CD14-positive monocyte (primary cell): Measurements from ENCODE around the gene CFAP221. TPM values are rescaled to one million over a fixed set of nuclear protein-coding genes. Genes with fewer than 3 reads are reported as not detected.

Experiments
- DNase-seq, 3 donors: peaks; one replicate each; pipeline ENCODE4 v3.0.0-alpha.2; 2011 to 2022
- H2AFZ ChIP-seq: 2 replicates; pipeline ENCODE4 v1.6.0; 2012; ENCODE audit warnings: mild to moderate bottlenecking, low read depth, low read length, inconsistent platforms; ENCODE audit not compliant: insufficient read depth, poor library complexity, severe bottlenecking
- H3K27ac ChIP-seq, 2 donors: 1 replicate in 1 of 2; 2 replicates in 1 of 2; pipeline ENCODE4 v1.5.1; 2012 to 2013; ENCODE audit warnings: low read length in 2 of 2, control low read depth in 1 of 2, inconsistent platforms in 1 of 2, low read depth in 1 of 2, mild to moderate bottlenecking in 1 of 2
- H3K27me3 ChIP-seq, 2 donors: one replicate each; pipeline versions ENCODE4 v1.6.0 to v1.6.1; 2011 to 2013; ENCODE audit warnings: low read length in 2 of 2; ENCODE audit not compliant: control insufficient read depth in 2 of 2, insufficient read depth in 2 of 2
- H3K36me3 ChIP-seq, 2 donors: replicated peaks in 1 of 2; 1 replicate in 1 of 2; 2 replicates in 1 of 2; pipeline versions ENCODE4 v1.5.1 to v1.6.1; 2012 to 2013; ENCODE audit warnings: low read length in 2 of 2, control low read depth in 1 of 2, inconsistent platforms in 1 of 2, mild to moderate bottlenecking in 1 of 2; ENCODE audit not compliant: insufficient read depth in 2 of 2, control insufficient read depth in 1 of 2
- H3K4me1 ChIP-seq, 2 donors: 1 replicate in 1 of 2; 2 replicates in 1 of 2; pipeline versions ENCODE4 v1.5.1 to v1.6.1; 2012 to 2013; ENCODE audit warnings: low read length in 2 of 2, control low read depth in 1 of 2, inconsistent platforms in 1 of 2, mild to moderate bottlenecking in 1 of 2, moderate library complexity in 1 of 2; ENCODE audit not compliant: insufficient read depth in 2 of 2, control insufficient read depth in 1 of 2
- H3K4me2 ChIP-seq: replicated peaks from 2 replicates; pipeline ENCODE3; 2012; ENCODE audit warnings: low read length, moderate library complexity, mild to moderate bottlenecking; ENCODE audit not compliant: poor library complexity, severe bottlenecking; ENCODE audit errors: extremely low read depth
- H3K4me3 ChIP-seq, 3 experiments: fragments of 200-600 bp in 1 of 3; sonication (generic) in 1 of 3; replicated peaks in 1 of 3; 1 replicate in 2 of 3; 2 replicates in 1 of 3; pipeline ENCODE4 v1.5.1; 2011 to 2013; ENCODE audit warnings: low read length in 3 of 3, mild to moderate bottlenecking in 3 of 3, control low read depth in 2 of 3, low read depth in 2 of 3, inconsistent platforms in 1 of 3, moderate library complexity in 1 of 3
- H3K79me2 ChIP-seq: 2 replicates; pipeline ENCODE4 v1.6.0; 2012; ENCODE audit warnings: mild to moderate bottlenecking, control low read depth, inconsistent platforms, low read length, moderate library complexity; ENCODE audit not compliant: insufficient read depth
- H3K9ac ChIP-seq: 2 replicates; pipeline ENCODE4 v1.6.0; 2017; ENCODE audit warnings: low read length, mild to moderate bottlenecking; ENCODE audit not compliant: insufficient read depth, poor library complexity, severe bottlenecking
- H3K9me3 ChIP-seq, 2 donors: replicated peaks in 1 of 2; 1 replicate in 1 of 2; 2 replicates in 1 of 2; pipeline versions ENCODE4 v1.5.1 to v1.6.1; 2012 to 2013; ENCODE audit warnings: low read length in 2 of 2, control low read depth in 1 of 2; ENCODE audit not compliant: control insufficient read depth in 1 of 2, insufficient read depth in 1 of 2
- H4K20me1 ChIP-seq: 2 replicates; pipeline ENCODE4 v1.6.0; 2012; ENCODE audit warnings: mild to moderate bottlenecking, low read length, control low read depth, moderate library complexity; ENCODE audit not compliant: insufficient read depth
- H3K27ac Mint-ChIP-seq, 7 donors: one replicate each; pipeline ENCODE4 v1.8.0; 2020; ENCODE audit warnings: mild to moderate bottlenecking in 7 of 7, mixed read lengths in 7 of 7, moderate library complexity in 6 of 7, inconsistent platforms in 2 of 7
- H3K27me3 Mint-ChIP-seq, 3 donors: one replicate each; pipeline ENCODE4 v1.8.0; 2021 to 2022; ENCODE audit warnings: low read depth in 3 of 3, mild to moderate bottlenecking in 3 of 3, mixed read lengths in 3 of 3, moderate library complexity in 3 of 3, inconsistent platforms in 1 of 3
- H3K36me3 Mint-ChIP-seq, 2 donors: one replicate each; pipeline ENCODE4 v1.8.0; 2020; ENCODE audit warnings: mixed read lengths in 2 of 2, inconsistent platforms in 1 of 2, mild to moderate bottlenecking in 1 of 2
- H3K4me1 Mint-ChIP-seq: one replicate; pipeline ENCODE4 v1.8.0; 2020; ENCODE audit warnings: mild to moderate bottlenecking, mixed read lengths
- H3K4me3 Mint-ChIP-seq, 2 donors: one replicate each; pipeline ENCODE4 v1.8.0; 2020; ENCODE audit warnings: mild to moderate bottlenecking in 2 of 2, mixed read lengths in 2 of 2, moderate library complexity in 1 of 2
- H3K9me3 Mint-ChIP-seq, 7 donors: one replicate each; pipeline ENCODE4 v1.8.0; 2020 to 2022; ENCODE audit warnings: mixed read lengths in 7 of 7, mild to moderate bottlenecking in 6 of 7, moderate library complexity in 6 of 7, inconsistent platforms in 2 of 7
- WGBS: methylation state at CpG from one replicate; pipeline ENCODE4 v1.1.5; 2013; ENCODE audit warnings: missing lambda C conversion rate; ENCODE audit not compliant: insufficient coverage; 5-methylcytosine and 5-hydroxymethylcytosine counted together
- intact Hi-C, 2 donors: fragments of 100-400 bp; cut with micrococcal nuclease; formaldehyde crosslinking; loops; one replicate each; pipeline versions ENCODE4 v1.15.0 to v1.15.1; 2023
- polyA plus RNA-seq, 3 donors: library from polyadenylated mRNA; depleted of rRNA in 1 of 3; unstranded in 2 of 3; stranded (reverse) in 1 of 3; fragments of 300-500 nt in 2 of 3; fragments of >200 nt in 1 of 3; fragmentation: Illumina TruSeq in 2 of 3; gene quantifications; 1 replicate in 2 of 3; 2 replicates in 1 of 3; pipeline ENCODE4 v1.2.3, GENCODE V29; 2012 to 2021
- TF ChIP-seq, protein P1 (sequence below): fragments of 200-600 bp; IDR thresholded peaks from one replicate; pipeline ENCODE4 v1.8.0; 2022; ENCODE audit warnings: antibody characterized with exemption, mild to moderate bottlenecking

Gene CFAP221
- polyA plus RNA-seq, 3 donors: not detected

DNA sequence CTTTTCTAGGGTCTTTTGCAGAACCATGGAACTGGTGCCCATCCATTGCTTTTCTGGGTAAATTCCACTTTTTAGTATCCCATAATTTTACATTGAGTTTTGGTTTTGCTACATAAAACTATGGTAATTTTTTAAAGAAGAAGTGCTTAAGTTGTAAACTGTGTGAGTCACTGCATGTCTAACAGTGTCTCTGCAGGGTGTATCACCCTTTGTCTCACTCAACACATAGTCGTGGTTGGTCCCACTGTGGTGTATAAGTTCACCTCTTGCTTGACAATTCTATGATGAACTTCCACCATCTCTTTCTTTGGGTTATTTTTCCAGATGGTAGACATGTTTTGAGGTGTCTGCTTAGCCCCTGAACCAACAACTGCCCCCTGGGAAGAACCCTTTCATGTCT lies 30.4 kb upstream of the CFAP221 start:
- no peaks in the 10 kb centered on the region for H3K9me3 ChIP-seq
- no peaks in the 10 kb centered on the region for H3K36me3 Mint-ChIP-seq
- no peak overlapping the region for H3K27ac Mint-ChIP-seq
- TF ChIP-seq, protein P1, sequence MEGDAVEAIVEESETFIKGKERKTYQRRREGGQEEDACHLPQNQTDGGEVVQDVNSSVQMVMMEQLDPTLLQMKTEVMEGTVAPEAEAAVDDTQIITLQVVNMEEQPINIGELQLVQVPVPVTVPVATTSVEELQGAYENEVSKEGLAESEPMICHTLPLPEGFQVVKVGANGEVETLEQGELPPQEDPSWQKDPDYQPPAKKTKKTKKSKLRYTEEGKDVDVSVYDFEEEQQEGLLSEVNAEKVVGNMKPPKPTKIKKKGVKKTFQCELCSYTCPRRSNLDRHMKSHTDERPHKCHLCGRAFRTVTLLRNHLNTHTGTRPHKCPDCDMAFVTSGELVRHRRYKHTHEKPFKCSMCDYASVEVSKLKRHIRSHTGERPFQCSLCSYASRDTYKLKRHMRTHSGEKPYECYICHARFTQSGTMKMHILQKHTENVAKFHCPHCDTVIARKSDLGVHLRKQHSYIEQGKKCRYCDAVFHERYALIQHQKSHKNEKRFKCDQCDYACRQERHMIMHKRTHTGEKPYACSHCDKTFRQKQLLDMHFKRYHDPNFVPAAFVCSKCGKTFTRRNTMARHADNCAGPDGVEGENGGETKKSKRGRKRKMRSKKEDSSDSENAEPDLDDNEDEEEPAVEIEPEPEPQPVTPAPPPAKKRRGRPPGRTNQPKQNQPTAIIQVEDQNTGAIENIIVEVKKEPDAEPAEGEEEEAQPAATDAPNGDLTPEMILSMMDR: no peak
- no peaks in the 10 kb centered on the region for H3K79me2 ChIP-seq
- no peak overlapping the region for H3K4me2 ChIP-seq
- H3K4me3 ChIP-seq: no peak overlapping the region
- H3K27me3 Mint-ChIP-seq: peaks cover 8 to 20% (median 9%) of the 10 kb centered on the region in 3 donors
- no peak for DNase-seq
- peaks cover 0 to 2% of the 10 kb centered on the region in 2 donors for H3K27me3 ChIP-seq
- no peak overlapping the region for H2AFZ ChIP-seq
- no peaks in the 10 kb centered on the region for H3K36me3 ChIP-seq
- H3K4me1 Mint-ChIP-seq: peaks cover 2% of the 10 kb centered on the region
- no peak overlapping the region for H3K9ac ChIP-seq
- no CpG with 5 or more reads among the region's 1 CpG for WGBS
- H3K27ac ChIP-seq: no peak overlapping the region
- H3K4me3 Mint-ChIP-seq: no peak overlapping the region
- H3K9me3 Mint-ChIP-seq: peaks cover 0 to 2% (median 0%) of the 10 kb centered on the region in 7 donors
- intact Hi-C loops: no loop called here
- H3K4me1 ChIP-seq: no peaks in the 10 kb centered on the region
- H4K20me1 ChIP-seq: no peaks in the 10 kb centered on the region

DNA sequence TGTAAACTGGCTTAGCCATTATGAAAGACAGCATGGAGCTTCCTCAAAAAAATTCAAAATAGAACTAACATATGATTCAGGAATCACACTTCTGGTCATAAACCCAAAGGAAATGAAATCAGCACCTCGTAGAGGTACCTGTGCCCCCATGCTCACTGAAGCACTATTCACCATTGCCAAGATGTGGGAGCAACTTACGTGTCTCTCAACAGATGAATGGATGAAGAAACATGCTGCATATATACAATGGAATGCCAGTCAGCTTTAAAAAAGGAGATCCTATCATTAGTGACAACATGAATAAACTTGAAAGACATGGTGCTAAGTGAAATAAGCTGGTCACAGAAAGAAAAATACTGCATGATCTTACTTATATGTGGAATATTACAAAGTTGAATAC lies 28.1 kb upstream of the CFAP221 start:
- Mint-ChIP-seq H3K9me3 (peaks cover 0 to 2% (median 0%) of the 10 kb centered on the region in 7 donors), H3K36me3 (no peaks in the 10 kb centered on the region), H3K27ac (no peak overlapping the region), H3K4me3 (no peak overlapping the region), H3K27me3 (peaks cover 6 to 26% (median 10%) of the 10 kb centered on the region in 3 donors), H3K4me1 (peaks cover 2% of the 10 kb centered on the region)
- H3K4me2 ChIP-seq: no peak overlapping the region
- 43% methylated on average over 1 of the region's 2 CpGs for WGBS
- no peaks in the 10 kb centered on the region for H4K20me1 ChIP-seq
- H2AFZ ChIP-seq: no peak overlapping the region
- H3K27me3 ChIP-seq: no peaks in the 10 kb centered on the region
- no peaks in the 10 kb centered on the region for H3K4me1 ChIP-seq
- no peak overlapping the region for H3K9ac ChIP-seq
- H3K79me2 ChIP-seq: no peaks in the 10 kb centered on the region
- intact Hi-C loops: no loop called here
- no peak overlapping the region for H3K27ac ChIP-seq
- no peaks in the 10 kb centered on the region for H3K36me3 ChIP-seq
- no peaks in the 10 kb centered on the region for H3K9me3 ChIP-seq
- TF ChIP-seq, protein P1: no peak
- H3K4me3 ChIP-seq: no peak overlapping the region
- DNase-seq: no peak
